Loucy (cell line): ENCODE measurements around the gene NUMBL.

ENCODE experiments used
- H2AFZ ChIP-seq: fragments of 200-600 bp; sonication (generic); 2 replicates; pipeline ENCODE4 v1.6.0; 2016; ENCODE audit warnings: antibody characterized with exemption, mild to moderate bottlenecking, low read length, moderate library complexity
- H3F3A ChIP-seq: fragments of 200-600 bp; 2 replicates; pipeline ENCODE4 v1.6.0; 2016; ENCODE audit warnings: antibody characterized with exemption, low read depth, mild to moderate bottlenecking
- H3K27me3 ChIP-seq: fragments of 200-600 bp; sonication (generic); 2 replicates; pipeline ENCODE4 v1.6.1; 2014; ENCODE audit warnings: low read length, mild to moderate bottlenecking; ENCODE audit not compliant: insufficient read depth, poor library complexity, severe bottlenecking
- H3K36me3 ChIP-seq: fragments of 200-600 bp; sonication (generic); 2 replicates; pipeline ENCODE4 v1.6.1; 2016; ENCODE audit warnings: low read length; ENCODE audit not compliant: insufficient read depth
- H3K4me1 ChIP-seq: fragments of 200-600 bp; sonication (generic); 2 replicates; pipeline ENCODE4 v1.5.1; 2014; ENCODE audit warnings: low read length, mild to moderate bottlenecking; ENCODE audit not compliant: insufficient read depth, poor library complexity, severe bottlenecking
- H3K4me2 ChIP-seq: fragments of 200-600 bp; sonication (generic); 2 replicates; pipeline ENCODE4 v1.6.0; 2014; ENCODE audit warnings: antibody characterized with exemption, low read length, low read depth, mild to moderate bottlenecking; ENCODE audit not compliant: poor library complexity, severe bottlenecking
- H3K4me3 ChIP-seq: fragments of 200-600 bp; sonication (generic); 2 replicates; pipeline ENCODE4 v1.5.1; 2014; ENCODE audit warnings: low read length, mild to moderate bottlenecking, mixed read lengths; ENCODE audit not compliant: poor library complexity, severe bottlenecking
- H3K79me2 ChIP-seq: fragments of 200-600 bp; sonication (generic); 2 replicates; pipeline ENCODE4 v1.6.1; 2014; ENCODE audit warnings: low read length; ENCODE audit not compliant: insufficient read depth
- H3K9ac ChIP-seq: fragments of 200-600 bp; sonication (generic); 2 replicates; pipeline ENCODE4 v1.6.0; 2014; ENCODE audit warnings: mild to moderate bottlenecking, low read depth, low read length, moderate library complexity; ENCODE audit not compliant: poor library complexity, severe bottlenecking
- H3K9me2 ChIP-seq: fragments of 200-600 bp; sonication (generic); replicated peaks from 2 replicates; pipeline ENCODE4 v1.6.1; 2016; ENCODE audit warnings: low read depth, low read length, mixed read lengths
- H3K9me3 ChIP-seq: fragments of 200-600 bp; sonication (generic); 2 replicates; pipeline ENCODE4 v1.6.1; 2014; ENCODE audit warnings: mild to moderate bottlenecking, antibody characterized with exemption, low read length, low read depth; ENCODE audit not compliant: insufficient read depth
- H4K20me1 ChIP-seq: fragments of 200-600 bp; sonication (generic); 2 replicates; pipeline ENCODE4 v1.6.0; 2014; ENCODE audit warnings: antibody characterized with exemption, low read length, mild to moderate bottlenecking; ENCODE audit not compliant: insufficient read depth, poor library complexity, severe bottlenecking
- CTCF ChIP-seq: fragments of 200-600 bp; sonication (generic); conservative IDR thresholded peaks from 2 replicates; pipeline ENCODE4 v1.5.1; 2014; ENCODE audit warnings: mild to moderate bottlenecking, antibody characterized with exemption, low read length
- EZH2phosphoT487 ChIP-seq: fragments of 200-600 bp; IDR thresholded peaks from 2 replicates; pipeline ENCODE4 v1.6.1; 2018; ENCODE audit warnings: antibody characterized with exemption, mild to moderate bottlenecking, moderate library complexity, borderline replicate concordance

The NUMBL gene

GRCh38 chr19:40621283-40621682 lies 69.2 kb downstream of the NUMBL start:
- no peak overlapping the region for H3K4me2 ChIP-seq
- no peaks in the 10 kb centered on the region for H3K79me2 ChIP-seq
- peaks cover 8% of the 10 kb centered on the region; the same call in 1 of the 2 replicates for H3K36me3 ChIP-seq
- TF ChIP-seq EZH2phosphoT487 (no peak), CTCF (no peak)
- no peaks in the 10 kb centered on the region for H3K27me3 ChIP-seq
- H4K20me1 ChIP-seq, result no peaks in the 10 kb centered on the region
- no peaks in the 10 kb centered on the region for H3K4me1 ChIP-seq
- H3F3A ChIP-seq, result no peaks in the 10 kb centered on the region
- H3K9ac ChIP-seq, result no peak overlapping the region
- no peaks in the 10 kb centered on the region for H3K9me3 ChIP-seq
- H3K4me3 ChIP-seq, result no peak overlapping the region
- H2AFZ ChIP-seq, result no peak overlapping the region
- H3K9me2 ChIP-seq, result no peaks in the 10 kb centered on the region

GRCh38 chr19:40620161-40620485 lies 70.3 kb downstream of the NUMBL start:
- Histone ChIP-seq H3K36me3 (peaks cover 8% of the 10 kb centered on the region; the same call in 1 of the 2 replicates), H2AFZ (no peak overlapping the region), H3K4me3 (no peak overlapping the region), H3K9ac (no peak overlapping the region), H3K27me3 (no peaks in the 10 kb centered on the region), H3K79me2 (no peaks in the 10 kb centered on the region), H3K9me3 (no peaks in the 10 kb centered on the region), H3K4me2 (no peak overlapping the region), H3K4me1 (peaks cover under 1% of the 10 kb centered on the region), H4K20me1 (peaks cover 2% of the 10 kb centered on the region), H3K9me2 (no peaks in the 10 kb centered on the region), H3F3A (no peaks in the 10 kb centered on the region)
- no peak for TF ChIP-seq CTCF
- TF ChIP-seq EZH2phosphoT487, result no peak

GRCh38 chr19:40619333-40620160 lies 70.9 kb downstream of the NUMBL start:
- Histone ChIP-seq H3K9me2 (no peaks in the 10 kb centered on the region), H3K4me2 (no peak overlapping the region), H3K4me3 (no peak overlapping the region), H3K4me1 (peaks cover 7% of the 10 kb centered on the region), H3K9ac (no peak overlapping the region), H4K20me1 (peaks cover 7% of the 10 kb centered on the region), H3K9me3 (no peaks in the 10 kb centered on the region), H3K79me2 (no peaks in the 10 kb centered on the region), H3F3A (no peaks in the 10 kb centered on the region), H3K27me3 (no peaks in the 10 kb centered on the region), H2AFZ (no peak overlapping the region), H3K36me3 (peaks cover 8% of the 10 kb centered on the region; the same call in 1 of the 2 replicates)
- TF ChIP-seq CTCF, result no peak
